HG02759 (cell line): ENCODE measurements around the gene CCDC70.
A peak's percentile ranks its signal among the peaks of the same experiment; 100 is the strongest.
"Not testable (repeated sequence)": the region's sequence is repeated elsewhere in the genome, so short reads cannot be mapped to it uniquely, and the experiment has no call there.

Source experiments
- ATAC-seq: cut with Tn5 transposase; IDR thresholded peaks from one replicate; pipeline ENCODE4 v1.9.1; 2021; ENCODE audit warnings: mild to moderate bottlenecking, moderate library complexity; ENCODE audit not compliant: unreplicated experiment

CCDC70 gene

GRCh38 chr13:51861723-51862300 lies at the start of gene CCDC70:
CCDC70 (plus strand) TSS chr13:51861969; CDS start chr13:51865412, 3,443 bp downstream.
- ATAC-seq, result no peak

GRCh38 chr13:51814071-51814470 lies 47.7 kb upstream of the CCDC70 start:
- ATAC-seq, result no peak

- ATAC-seq, result peak; percentile 73
Observed at GRCh38 chr13:51814825-51815650, 46.7 kb upstream of the CCDC70 start.

GRCh38 chr13:51815848-51816247 lies 45.9 kb upstream of the CCDC70 start:
- no peak for ATAC-seq

- no peak for ATAC-seq
Observed at GRCh38 chr13:51816604-51817249, 45.0 kb upstream of the CCDC70 start.

- no peak for ATAC-seq
Observed at GRCh38 chr13:51817717-51818116, 44.1 kb upstream of the CCDC70 start.

GRCh38 chr13:51818276-51818675 lies 43.5 kb upstream of the CCDC70 start:
- no peak for ATAC-seq

- ATAC-seq, result no peak
Observed at GRCh38 chr13:51818781-51819511, 42.8 kb upstream of the CCDC70 start.

DNA sequence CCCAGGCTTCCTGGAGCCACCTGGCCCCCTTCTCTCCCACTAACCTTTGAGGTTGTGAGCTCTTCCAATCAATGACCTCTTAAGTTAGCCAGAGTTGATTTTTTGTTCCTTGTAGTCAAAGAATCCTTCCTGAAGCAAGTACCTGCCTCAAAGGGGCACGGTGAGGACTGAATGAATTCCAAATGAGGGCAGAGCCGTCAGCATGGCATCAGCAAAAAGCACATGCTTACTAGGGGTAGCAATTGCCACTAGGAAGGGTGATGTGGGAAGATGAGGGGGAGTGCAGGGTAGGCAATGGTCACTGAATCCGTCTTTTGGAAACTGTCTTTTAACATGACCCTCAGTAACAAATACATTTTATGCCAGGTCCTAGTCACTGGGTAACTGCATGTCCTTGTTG lies 42.2 kb upstream of the CCDC70 start:
- ATAC-seq, result no peak

DNA sequence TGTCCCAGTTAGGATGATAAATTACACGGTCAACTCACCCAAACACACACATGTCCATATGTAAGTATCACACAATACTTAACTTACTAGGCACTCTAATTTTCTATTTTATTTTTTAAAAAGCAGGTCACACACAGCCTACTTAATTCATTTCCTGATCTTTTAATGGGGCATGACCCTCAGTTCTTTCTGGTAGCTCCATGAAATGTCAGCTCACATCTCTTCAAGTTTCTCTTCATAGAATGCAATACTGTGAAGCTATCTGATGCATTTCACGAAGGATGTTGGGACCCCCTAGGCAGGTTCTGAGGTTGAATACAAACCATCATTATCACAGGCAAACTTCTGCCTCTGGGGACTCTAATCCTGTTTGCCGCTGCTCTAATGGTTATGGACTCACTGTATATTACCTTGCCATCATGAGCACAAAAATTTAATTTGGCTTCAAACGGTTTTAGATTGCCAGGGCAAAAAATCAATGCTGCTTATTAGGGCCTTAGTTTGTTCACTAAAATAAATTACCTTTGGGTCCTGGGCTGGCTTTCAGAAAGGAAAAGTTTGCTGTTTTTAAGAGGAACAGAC lies 41.7 kb upstream of the CCDC70 start:
- no peak for ATAC-seq

DNA sequence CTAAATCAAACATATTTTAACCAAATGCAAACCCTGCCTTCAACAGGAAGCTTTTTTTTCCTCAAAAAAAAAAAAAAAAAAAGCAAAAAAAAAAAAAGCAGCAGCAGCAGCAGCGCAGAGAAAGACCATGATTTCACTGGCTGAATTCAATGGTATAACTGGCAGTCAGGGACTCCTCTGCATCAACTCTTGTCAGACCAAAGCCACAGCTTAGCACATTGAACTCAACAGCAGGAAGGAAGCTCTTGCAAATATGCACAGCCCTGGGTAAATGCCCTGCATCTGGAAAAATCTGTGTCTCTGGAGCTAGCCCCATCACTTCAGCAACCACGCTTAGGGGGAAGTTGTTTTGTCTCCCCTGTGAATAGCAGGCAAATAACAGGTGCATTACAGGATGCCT lies 40.2 kb upstream of the CCDC70 start:
- no peak for ATAC-seq

DNA sequence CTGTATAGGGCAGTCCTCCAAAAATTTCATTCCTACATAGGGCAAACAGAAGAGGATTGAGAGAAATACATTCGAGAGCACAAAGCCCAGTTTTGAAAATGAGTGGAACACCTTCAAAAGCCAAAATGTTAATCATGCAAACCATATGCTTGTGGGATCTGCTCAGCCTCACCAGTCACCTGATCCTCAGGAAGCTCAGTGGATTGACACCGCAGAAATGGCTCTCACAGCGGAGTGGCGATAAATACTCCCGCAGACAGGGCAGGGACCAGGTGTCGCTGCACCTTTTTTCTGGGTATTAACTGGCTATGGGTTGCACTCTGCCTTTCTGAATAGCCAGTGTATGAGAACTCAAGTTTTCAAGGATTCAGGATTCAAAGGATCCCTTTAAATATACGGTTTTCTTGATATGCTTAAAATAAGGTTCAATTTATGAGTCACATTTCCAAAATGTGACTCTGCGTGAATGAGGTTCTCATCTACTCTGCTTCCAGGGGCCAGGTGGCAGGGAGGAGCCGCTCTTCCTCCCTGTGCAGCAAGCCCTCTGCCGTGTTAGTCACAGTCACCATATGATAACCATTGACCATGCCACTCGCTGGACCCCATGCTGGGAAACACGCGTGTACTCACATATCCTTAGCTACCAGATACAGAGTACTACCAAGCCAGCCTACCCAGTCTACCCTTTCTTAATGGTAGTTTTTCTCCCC lies 39.5 kb upstream of the CCDC70 start:
- ATAC-seq, result no peak

DNA sequence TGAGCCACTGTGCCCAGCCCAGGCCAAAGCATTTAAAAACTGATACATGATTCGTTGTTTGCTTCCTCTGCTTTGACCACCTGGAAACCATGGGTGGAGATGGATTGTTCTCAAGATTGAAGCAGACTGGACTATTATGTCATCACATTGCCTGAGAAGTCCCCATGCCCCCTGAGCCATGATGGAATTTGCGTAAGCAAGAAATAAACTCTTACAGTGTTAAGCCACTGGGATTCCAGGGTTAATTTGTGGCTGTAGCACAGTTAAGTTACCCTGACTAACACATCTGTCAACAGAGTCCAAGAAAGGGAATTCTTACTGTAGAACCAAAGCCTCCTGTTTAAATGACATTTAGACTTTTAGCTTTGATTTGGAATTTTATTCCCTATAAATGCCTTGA lies 38.4 kb upstream of the CCDC70 start:
- ATAC-seq, result no peak

DNA sequence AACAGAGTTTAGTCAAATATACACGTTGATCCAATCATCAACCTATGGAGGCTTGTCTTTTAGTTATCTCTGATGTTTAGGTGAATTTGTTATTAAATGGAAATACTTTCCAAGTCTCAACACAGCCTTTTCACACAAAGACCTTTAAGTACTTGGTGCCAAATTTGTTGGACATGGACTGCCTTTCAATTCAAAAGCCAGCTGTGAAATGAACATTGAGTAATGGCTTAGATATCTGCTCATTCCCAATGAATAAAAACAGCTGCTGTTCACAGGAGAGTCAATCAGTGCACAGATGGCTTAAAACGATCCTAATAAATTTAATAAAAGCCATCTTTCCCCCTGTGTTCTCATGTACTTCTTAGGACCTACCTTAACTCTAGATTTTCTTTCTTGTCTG lies 37.9 kb upstream of the CCDC70 start:
- ATAC-seq, result no peak

- ATAC-seq, result not testable (repeated sequence)
Observed at GRCh38 chr13:51824712-51825111, 37.1 kb upstream of the CCDC70 start.

- no peak for ATAC-seq
Observed at GRCh38 chr13:51825165-51825592, 36.6 kb upstream of the CCDC70 start.

DNA sequence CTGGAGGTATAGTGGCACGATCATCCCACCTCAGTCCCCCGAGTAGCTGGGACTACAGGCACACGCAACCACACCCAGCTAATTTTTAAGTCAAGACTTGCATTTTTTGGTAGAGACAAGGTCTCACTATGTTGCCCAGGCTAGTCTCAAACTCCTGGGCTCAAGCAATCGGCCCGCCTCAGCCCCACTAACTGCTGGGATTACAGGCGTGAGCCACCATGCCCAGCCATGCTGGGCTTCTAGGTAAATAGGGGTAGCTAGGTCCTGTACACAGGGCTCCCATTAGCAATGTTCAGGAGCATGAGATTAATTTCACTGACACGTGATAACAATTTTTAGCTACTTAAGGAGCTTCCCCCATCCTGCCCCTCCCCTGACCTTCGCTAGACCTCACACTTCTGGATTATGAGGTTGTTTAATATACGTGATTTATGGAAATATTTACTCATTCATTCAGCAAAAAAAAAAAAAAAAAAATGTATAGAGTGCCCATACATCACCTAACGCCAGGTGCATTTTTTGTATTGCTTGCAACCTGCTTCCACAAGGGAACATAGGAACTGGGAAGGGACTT lies 36.0 kb upstream of the CCDC70 start:
- no peak for ATAC-seq

- no peak for ATAC-seq
Observed at GRCh38 chr13:51826606-51827005, 35.2 kb upstream of the CCDC70 start.

DNA sequence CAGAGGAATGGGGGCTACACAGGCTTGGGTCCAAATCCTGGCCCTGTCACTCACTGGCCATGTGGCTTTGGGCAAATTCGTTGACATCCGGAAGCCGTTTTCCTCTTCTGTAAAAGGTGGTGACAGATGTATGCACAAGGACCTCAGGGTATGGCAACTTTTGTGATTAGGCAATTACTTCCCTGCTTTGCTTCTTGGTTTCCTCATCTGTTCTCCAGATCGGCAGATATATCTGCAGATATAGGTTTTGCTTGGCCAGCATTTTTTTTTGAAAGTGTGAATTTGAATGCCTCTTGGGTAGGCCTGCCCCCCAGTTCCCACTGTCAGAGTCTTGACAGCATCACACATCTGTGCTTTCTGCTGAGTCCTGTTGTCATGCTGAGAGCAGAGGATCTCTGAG lies 34.5 kb upstream of the CCDC70 start:
- no peak for ATAC-seq
